Measurements from ENCODE around the gene ACADVL. TPM values are rescaled to one million over a fixed set of nuclear protein-coding genes. Genes with fewer than 3 reads are reported as not detected.

ACADVL gene
- total RNA-seq, 2 experiments from 2014 or later = 348 to 371 TPM

DNA sequence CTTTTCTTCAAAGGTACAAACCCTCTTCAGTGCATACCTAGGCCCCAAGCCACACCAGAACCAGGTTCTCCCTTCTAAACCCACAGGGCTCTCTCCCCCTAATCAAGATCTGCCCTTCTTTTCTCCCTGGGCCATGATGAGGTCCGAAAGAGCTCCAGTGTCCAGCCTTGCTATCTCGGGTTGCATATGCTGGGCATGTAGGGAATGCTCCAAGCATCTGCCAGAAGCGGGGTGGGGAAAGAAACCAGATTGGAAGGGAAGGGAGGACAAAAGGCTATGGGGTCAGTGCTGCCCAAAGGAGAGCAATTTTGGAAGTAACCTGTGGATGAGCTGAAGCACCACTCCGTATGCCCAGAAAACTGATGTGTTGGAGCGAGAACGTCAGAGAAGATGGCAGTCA lies 29.5 kb downstream of the ACADVL start:
- Mint-ChIP-seq H3K9me3 (ENCODE audit: insufficient read depth) (no peaks in the 10 kb centered on the region), H3K4me3 (peak overlapping the region; percentile 83), H3K4me1 (ENCODE audit: low read depth) (peaks cover 44% of the 10 kb centered on the region), H3K27ac (peak overlapping the region; percentile 47), H3K36me3 (ENCODE audit: low read depth) (peaks cover 46% of the 10 kb centered on the region), H3K27me3 (ENCODE audit: low read depth) (no peaks in the 10 kb centered on the region)
- ChIA-PET POLR2A (interaction anchor here (0.7 kb wide), 1 partner anchor 135 kb away, joined by 3 read pairs; no protein-coding TSS in a partner anchor), CTCF (no interaction called here)
- ATAC-seq (no peak), DNase-seq (no peak)

DNA sequence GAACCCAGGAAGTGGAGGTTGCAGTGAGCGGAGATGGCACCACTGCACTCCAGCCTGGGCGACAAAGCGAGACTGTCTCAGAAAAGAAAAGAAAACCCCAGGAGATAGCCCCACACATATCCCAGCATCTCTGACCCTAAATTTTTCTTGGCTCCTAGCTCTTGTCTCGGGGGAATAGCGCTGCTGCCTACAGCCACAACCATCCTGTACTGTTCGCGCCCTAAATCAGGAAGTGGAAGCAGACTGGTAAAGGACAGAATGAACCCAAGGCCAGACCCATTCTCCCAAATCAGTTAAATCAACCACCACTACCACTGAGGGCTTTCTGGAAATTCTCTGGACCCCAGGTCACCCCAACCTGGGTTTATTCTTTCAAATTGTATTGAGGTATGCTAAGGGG lies 30.1 kb downstream of the ACADVL start:
- ChIA-PET CTCF (interaction anchor here (1.0 to 1.2 kb wide), 2 partner anchors 10 to 46 kb away, joined by 3 to 6 read pairs; partner anchors contain the start of gene PHF23), POLR2A (interaction anchor here (0.7 kb wide), 1 partner anchor 134 kb away, joined by 3 read pairs; no protein-coding TSS in a partner anchor)
- Mint-ChIP-seq H3K36me3 (ENCODE audit: low read depth) (peaks cover 45% of the 10 kb centered on the region), H3K27me3 (ENCODE audit: low read depth) (no peaks in the 10 kb centered on the region), H3K4me3 (peak overlapping the region; percentile 83), H3K4me1 (ENCODE audit: low read depth) (peaks cover 50% of the 10 kb centered on the region), H3K9me3 (ENCODE audit: insufficient read depth) (no peaks in the 10 kb centered on the region), H3K27ac (peak overlapping the region; percentile 90)
- no peak for ATAC-seq
- DNase-seq = no peak

DNA sequence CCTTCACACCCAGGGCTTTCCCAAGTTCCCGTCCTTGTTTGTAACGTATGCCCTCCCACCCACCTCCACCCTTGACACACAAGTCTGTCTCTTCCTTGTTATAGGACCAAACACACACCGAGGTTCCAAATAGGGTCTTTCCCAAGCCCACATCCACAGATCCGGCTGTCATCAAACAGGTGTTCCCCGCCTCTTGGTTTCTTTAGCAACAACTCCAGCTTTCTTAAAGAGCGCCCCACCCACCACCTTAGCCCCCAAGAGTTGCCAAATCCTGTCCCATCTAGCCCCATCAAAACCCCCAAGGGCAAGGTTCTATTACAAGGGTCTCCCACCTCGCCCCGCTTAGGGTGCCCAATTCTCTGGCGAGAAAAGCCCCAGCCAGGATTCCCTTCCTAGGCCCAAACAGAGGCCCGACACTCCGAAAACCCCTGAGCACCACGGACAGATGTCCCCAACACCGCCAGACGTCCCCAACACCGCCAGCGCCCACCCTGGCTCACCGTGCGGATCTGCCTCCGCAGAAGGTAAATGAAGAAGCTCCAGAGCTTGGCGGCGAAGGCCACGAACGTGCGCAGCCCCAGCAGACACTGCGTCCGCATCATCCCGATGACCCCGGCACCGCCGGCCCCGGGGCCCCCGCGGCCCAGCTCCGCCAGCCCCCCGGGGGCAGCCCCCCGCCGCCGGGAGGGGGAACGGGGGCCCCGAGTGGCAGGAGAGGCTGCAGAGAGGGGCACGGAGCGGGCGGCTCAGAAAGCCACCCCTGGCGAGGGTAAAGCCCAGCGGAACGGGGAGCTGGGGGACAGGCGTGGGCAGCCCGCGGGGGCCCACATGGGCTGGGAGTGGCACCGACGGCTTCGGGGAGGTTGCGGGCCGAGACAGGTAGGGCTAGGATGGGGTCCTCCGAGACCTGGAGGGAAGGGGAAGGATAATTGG lies 31.2 kb downstream of the ACADVL start:
- H3K27me3 Mint-ChIP-seq (ENCODE audit: low read depth) = no peaks in the 10 kb centered on the region
- peaks cover 50% of the 10 kb centered on the region for H3K4me1 Mint-ChIP-seq (ENCODE audit: low read depth)
- peaks cover 44% of the 10 kb centered on the region for H3K36me3 Mint-ChIP-seq (ENCODE audit: low read depth)
- no peaks in the 10 kb centered on the region for H3K9me3 Mint-ChIP-seq (ENCODE audit: insufficient read depth)
- peak overlapping the region; percentile 83 for H3K4me3 Mint-ChIP-seq
- peak; percentile 42 for DNase-seq
- ChIA-PET CTCF (interaction anchor here (0.6 to 1.6 kb wide), 6 partner anchors 8 to 86 kb away, joined by 3 to 8 read pairs (median 4); partner anchors contain the start of genes GABARAP and PHF23), POLR2A (interaction anchor here (0.7 to 2.0 kb wide), 5 partner anchors 9 to 184 kb away, joined by 3 to 15 read pairs (median 3); partner anchors contain the start of genes ACADVL, DLG4, DVL2 and GABARAP)
- peak overlapping the region; percentile 100 for H3K27ac Mint-ChIP-seq
- ATAC-seq = peak; percentile 4

DNA sequence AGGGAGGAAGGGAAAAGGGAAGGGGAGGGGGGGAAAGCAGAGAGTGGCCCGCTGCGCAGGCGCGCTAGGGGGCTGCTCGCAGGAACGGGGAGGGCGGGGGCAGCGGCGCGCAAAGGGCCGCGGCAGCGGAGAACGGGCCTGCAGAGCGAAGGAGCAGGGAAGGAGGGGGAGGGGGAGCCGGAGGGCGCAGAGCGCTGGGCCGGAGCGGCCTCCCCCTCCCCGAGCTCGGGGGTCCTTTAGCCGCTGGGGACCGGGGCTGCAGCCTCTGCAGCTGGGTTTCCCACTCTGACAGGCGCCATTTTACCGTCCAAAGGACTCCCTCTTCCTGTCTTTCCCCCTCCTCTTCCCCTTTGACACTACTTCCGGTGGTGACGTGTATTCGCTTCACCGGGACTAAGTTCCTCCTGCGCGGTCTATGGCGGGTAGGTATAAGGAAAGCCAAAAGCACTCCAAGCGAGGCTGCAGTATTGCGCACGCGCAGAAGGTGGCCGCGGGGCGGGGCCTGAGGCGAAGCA lies 32.0 kb downstream of the ACADVL start, which contains the start of gene CTDNEP1:
Gene CTDNEP1 (minus strand): TSS at position 74 of the 515 bp plus-strand sequence. CDS start 438 bp downstream, outside the sequence.
- Mint-ChIP-seq H3K9me3 (ENCODE audit: insufficient read depth) (no peaks in the 10 kb centered on the region), H3K4me1 (ENCODE audit: low read depth) (peaks cover 52% of the 10 kb centered on the region), H3K4me3 (peak within 1 kb of the TSS; percentile 83), H3K27ac (peak within 1 kb of the TSS; percentile 100), H3K27me3 (ENCODE audit: low read depth) (no peaks in the 10 kb centered on the region), H3K36me3 (ENCODE audit: low read depth) (peaks cover 41% of the 10 kb centered on the region)
- ChIA-PET POLR2A (interaction anchor here (0.7 to 2.0 kb wide), 4 partner anchors 9 to 183 kb away, joined by 3 to 15 read pairs (median 4); partner anchors contain the start of genes ACADVL, DLG4, DVL2 and GABARAP), CTCF (interaction anchor here (0.6 to 1.6 kb wide), 3 partner anchors 9 to 85 kb away, joined by 3 to 8 read pairs (median 4); partner anchors contain the start of gene GABARAP)
- ATAC-seq (peak; percentile 93), DNase-seq (peak; percentile 99)

DNA sequence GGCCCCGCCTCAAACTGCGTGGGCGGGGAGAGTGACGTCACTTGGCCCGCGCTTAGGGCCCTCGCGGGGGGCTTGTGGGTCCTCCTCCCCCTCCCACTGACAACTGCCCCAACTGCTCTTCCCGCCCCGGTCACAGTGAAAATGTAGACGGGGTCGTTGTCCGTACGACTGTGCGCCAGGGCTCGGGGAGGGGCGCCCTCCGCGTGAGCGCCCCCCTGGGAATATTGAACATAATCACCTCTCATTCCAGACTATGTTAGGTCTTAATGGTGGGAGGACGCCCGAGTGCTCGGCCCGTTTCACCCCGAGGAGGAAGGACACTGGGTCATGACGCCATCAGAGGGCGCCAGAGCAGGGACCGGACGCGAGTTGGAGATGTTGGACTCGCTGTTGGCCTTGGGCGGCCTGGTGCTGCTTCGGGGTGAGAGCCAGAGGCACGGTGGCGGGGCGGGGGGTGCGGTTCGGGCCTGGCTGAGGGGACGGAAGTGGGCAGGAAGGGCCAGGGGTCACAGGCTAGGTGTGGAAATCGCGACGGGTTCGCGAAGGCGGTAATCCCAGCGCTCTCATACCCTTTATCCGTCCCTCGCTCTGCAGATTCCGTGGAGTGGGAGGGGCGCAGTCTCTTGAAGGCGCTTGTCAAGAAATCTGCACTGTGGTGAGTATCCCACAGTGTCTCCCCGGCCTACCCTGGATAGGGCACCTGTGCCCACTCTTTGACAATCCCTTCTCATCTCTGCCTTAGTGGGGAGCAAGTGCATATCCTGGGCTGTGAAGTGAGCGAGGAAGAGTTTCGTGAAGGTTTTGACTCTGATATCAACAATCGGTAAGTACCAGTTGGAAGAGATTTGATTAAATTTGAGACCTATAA lies 32.7 kb downstream of the ACADVL start, which contains the start of gene ELP5:
Gene ELP5 (plus strand): TSS at position 40 of the 868 bp plus-strand sequence. CDS start 336 bp downstream, at position 376.
- ATAC-seq = peak; percentile 76
- H3K4me3 Mint-ChIP-seq = peak within 1 kb of the TSS; percentile 83
- peaks cover 39% of the 10 kb centered on the region for H3K36me3 Mint-ChIP-seq (ENCODE audit: low read depth)
- POLR2A ChIA-PET = interaction anchor here (1.0 to 2.0 kb wide), 2 partner anchors 10 to 32 kb away, joined by 6 to 15 read pairs; partner anchors contain the start of genes ACADVL, DLG4 and GABARAP
- H3K27ac Mint-ChIP-seq = peak within 1 kb of the TSS; percentile 100
- peak; percentile 94 for DNase-seq
- CTCF ChIA-PET = no interaction called here
- H3K9me3 Mint-ChIP-seq (ENCODE audit: insufficient read depth) = no peaks in the 10 kb centered on the region
- H3K27me3 Mint-ChIP-seq (ENCODE audit: low read depth) = no peaks in the 10 kb centered on the region
- peaks cover 49% of the 10 kb centered on the region for H3K4me1 Mint-ChIP-seq (ENCODE audit: low read depth)

DNA sequence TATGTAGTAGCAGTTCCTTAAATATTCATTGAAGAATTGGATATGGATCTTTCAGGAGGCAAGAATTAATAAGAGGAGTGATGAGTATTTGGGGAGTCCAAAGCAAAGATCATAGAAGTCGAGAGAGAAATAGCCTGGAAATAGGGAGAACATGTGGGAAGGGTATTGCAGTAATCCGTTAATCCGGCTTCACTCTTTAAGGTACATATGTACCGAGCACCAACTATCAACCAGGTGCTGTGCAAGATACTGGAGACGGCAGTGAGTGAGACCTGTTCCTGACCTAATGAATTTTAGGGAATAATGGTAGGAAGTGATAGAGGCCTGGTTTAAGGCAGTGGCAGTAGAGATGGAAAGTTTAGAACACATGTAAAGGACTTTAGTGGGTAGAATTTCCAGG lies 33.3 kb downstream of the ACADVL start:
- DNase-seq = no peak
- Mint-ChIP-seq H3K9me3 (ENCODE audit: insufficient read depth) (no peaks in the 10 kb centered on the region), H3K4me1 (ENCODE audit: low read depth) (peaks cover 49% of the 10 kb centered on the region), H3K27me3 (ENCODE audit: low read depth) (no peaks in the 10 kb centered on the region), H3K27ac (peak overlapping the region; percentile 100), H3K4me3 (peak overlapping the region; percentile 83), H3K36me3 (ENCODE audit: low read depth) (peaks cover 39% of the 10 kb centered on the region)
- ChIA-PET CTCF (no interaction called here), POLR2A (no interaction called here)
- no peak for ATAC-seq

DNA sequence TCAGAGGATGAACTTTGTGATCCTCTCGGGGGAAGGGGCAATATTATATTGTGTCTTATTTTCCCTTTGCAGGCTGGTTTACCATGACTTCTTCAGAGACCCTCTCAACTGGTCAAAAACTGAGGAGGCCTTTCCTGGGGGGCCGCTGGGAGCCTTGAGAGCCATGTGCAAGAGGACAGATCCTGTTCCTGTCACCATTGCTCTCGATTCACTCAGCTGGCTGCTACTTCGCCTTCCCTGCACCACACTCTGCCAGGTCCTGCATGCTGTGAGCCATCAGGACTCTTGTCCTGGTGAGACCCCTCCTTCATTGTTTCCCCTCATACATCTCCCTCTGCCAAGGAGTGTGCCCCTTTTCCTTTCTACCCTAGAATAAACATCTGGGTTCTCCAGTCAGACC lies 34.8 kb downstream of the ACADVL start:
- no peaks in the 10 kb centered on the region for H3K9me3 Mint-ChIP-seq (ENCODE audit: insufficient read depth)
- H3K4me3 Mint-ChIP-seq = no peak overlapping the region
- peaks cover 38% of the 10 kb centered on the region for H3K4me1 Mint-ChIP-seq (ENCODE audit: low read depth)
- peak overlapping the region; percentile 16 for H3K27ac Mint-ChIP-seq
- CTCF ChIA-PET = interaction anchor here (1.0 kb wide), 2 partner anchors 12 to 16 kb away, joined by 3 read pairs; partner anchors contain the start of gene GABARAP
- H3K27me3 Mint-ChIP-seq (ENCODE audit: low read depth) = no peaks in the 10 kb centered on the region
- no peak for ATAC-seq
- POLR2A ChIA-PET = interaction anchor here (1.0 kb wide), 1 partner anchor 10 kb away, joined by 3 read pairs; no protein-coding TSS in a partner anchor
- peaks cover 42% of the 10 kb centered on the region for H3K36me3 Mint-ChIP-seq (ENCODE audit: low read depth)
- DNase-seq = no peak

DNA sequence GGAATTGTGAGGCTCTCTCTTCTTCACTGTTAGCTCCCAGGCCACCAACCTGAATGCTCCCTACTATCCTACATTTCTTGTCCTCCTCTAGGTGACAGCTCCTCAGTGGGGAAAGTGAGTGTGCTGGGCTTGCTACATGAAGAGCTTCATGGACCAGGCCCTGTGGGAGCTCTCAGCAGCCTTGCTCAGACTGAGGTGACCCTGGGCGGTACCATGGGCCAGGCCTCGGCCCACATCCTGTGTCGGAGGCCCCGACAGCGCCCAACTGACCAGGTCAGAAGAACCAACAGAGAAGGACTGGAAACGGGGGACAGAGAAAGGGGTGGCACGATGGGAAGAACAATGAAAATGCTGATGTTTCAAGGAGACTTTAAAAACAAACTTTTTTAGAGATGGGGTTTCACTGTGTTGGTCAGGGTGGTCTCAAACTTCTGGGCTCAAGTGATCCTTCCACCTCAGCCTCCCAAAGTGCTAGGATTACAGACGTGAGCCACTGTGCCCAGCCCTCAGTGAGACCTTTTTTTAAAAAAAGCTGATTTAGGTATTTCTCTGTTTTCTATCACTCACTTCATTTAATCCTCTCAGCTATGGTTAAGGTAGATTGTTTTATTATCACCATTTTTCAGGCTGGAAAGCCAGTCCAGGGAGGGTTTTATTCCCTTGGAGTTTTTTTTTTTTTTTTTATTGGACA lies 37.2 kb downstream of the ACADVL start:
- Mint-ChIP-seq H3K4me1 (ENCODE audit: low read depth) (peaks cover 35% of the 10 kb centered on the region), H3K27ac (peak overlapping the region; percentile 25), H3K36me3 (ENCODE audit: low read depth) (peaks cover 35% of the 10 kb centered on the region), H3K4me3 (no peak overlapping the region), H3K27me3 (ENCODE audit: low read depth) (peaks cover 3% of the 10 kb centered on the region), H3K9me3 (ENCODE audit: insufficient read depth) (no peaks in the 10 kb centered on the region)
- DNase-seq = no peak
- CTCF ChIA-PET = interaction anchor here (0.7 to 1.6 kb wide), 4 partner anchors 24 to 211 kb away, joined by 3 to 5 read pairs (median 3); partner anchors contain the start of gene SLC2A4
- POLR2A ChIA-PET = interaction anchor here (1.0 kb wide), 1 partner anchor 15 kb away, joined by 3 read pairs; the partner anchor contains the start of gene GABARAP
- no peak for ATAC-seq

DNA sequence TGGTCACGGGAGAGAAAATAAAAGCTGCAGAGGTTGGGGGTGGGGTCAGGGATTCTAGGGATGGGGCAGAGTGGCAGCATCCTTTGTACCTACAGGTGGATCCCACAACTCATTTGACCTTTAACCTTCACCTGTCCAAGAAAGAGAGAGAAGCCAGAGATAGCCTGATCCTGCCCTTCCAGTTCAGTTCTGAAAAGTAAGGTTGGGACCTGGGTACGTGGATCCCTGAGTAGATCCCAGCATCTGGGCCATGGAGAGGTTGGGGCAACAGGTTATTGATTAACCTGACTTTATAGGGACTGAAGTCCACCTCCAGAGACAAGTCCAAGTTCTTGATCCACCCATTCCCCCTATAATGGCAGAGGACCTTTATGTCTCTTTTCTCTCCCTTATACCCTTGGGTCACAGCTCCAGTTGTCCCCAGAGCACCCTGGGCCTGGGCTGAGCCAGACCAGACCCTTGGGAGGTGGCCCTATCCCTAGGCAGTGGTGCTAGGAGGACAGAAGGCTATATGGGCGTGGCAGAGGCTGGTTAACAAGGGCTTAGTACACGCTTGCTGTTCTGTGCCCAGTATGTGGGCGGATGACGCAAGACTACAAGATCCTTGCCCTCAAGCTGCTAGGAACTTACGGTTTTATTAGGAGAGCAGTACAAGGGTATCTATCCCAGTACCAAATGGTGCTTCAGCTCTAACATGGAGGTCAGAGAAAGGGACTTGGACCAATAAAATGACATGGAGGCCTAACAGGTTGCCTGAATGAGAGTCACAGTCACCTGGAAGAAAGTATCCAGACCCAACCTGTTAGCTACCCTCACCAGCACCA lies 39.2 kb downstream of the ACADVL start:
- CTCF ChIA-PET = interaction anchor here (0.7 to 1.3 kb wide), 2 partner anchors 38 to 330 kb away, joined by 3 to 4 read pairs; no protein-coding TSS in a partner anchor
- Mint-ChIP-seq H3K4me3 (no peak overlapping the region), H3K27me3 (ENCODE audit: low read depth) (peaks cover 20% of the 10 kb centered on the region), H3K36me3 (ENCODE audit: low read depth) (peaks cover 30% of the 10 kb centered on the region), H3K27ac (no peak overlapping the region), H3K4me1 (ENCODE audit: low read depth) (peaks cover 41% of the 10 kb centered on the region), H3K9me3 (ENCODE audit: insufficient read depth) (no peaks in the 10 kb centered on the region)
- DNase-seq = no peak
- POLR2A ChIA-PET = no interaction called here
- no peak for ATAC-seq

DNA sequence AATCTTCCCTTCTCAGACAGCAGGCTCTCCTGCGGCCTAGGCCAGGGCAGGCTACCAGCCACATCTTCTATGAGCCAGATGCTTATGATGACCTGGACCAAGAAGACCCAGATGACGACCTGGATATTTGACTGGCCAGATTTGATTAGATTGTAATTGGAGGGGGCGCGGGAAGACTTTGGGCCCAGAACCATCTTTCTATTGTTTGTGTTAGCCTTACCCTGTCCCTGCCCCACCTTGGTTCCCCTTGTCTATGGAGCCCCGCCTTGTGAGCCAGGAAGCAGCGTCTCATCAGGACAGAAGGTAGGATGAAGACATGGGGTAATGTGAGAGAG lies 39.8 kb downstream of the ACADVL start:
- CTCF ChIA-PET = interaction anchor here (1.3 kb wide), 1 partner anchor 37 kb away, joined by 4 read pairs; no protein-coding TSS in a partner anchor
- Mint-ChIP-seq H3K4me3 (no peak overlapping the region), H3K27ac (no peak overlapping the region)

More for the DNA sequence above, 39.8 kb downstream of the ACADVL start:
- POLR2A ChIA-PET = no interaction called here
- H3K36me3 Mint-ChIP-seq (ENCODE audit: low read depth) = peaks cover 25% of the 10 kb centered on the region
- no peak for ATAC-seq
- no peak for DNase-seq
- peaks cover 37% of the 10 kb centered on the region for H3K4me1 Mint-ChIP-seq (ENCODE audit: low read depth)
- peaks cover 23% of the 10 kb centered on the region for H3K27me3 Mint-ChIP-seq (ENCODE audit: low read depth)
- no peaks in the 10 kb centered on the region for H3K9me3 Mint-ChIP-seq (ENCODE audit: insufficient read depth)

Measured in activated CD8-positive, alpha-beta T cell treated with anti-CD3 and anti-CD28 coated beads, Interleukin-2, amount 10 ng/mL, durations not matched to agents 7 days and 5 days (primary cell).